ENCODE data around the gene RAB6A. TPM values are rescaled to one million over a fixed set of nuclear protein-coding genes. Genes with fewer than 3 reads are reported as not detected.

Gene RAB6A
- total RNA-seq, 1 experiment from 2014 or later = 142 TPM

GRCh38 chr11:73755670-73756069 is 5.2 kb downstream of the RAB6A start:
- Histone ChIP-seq H3K4me2 (no peak overlapping the region), H3K27ac (no peak overlapping the region), H3K27me3 (ENCODE audit: insufficient read depth, low read depth) (no peaks in the 10 kb centered on the region), H3K4me3 (no peak overlapping the region), H3K9me3 (ENCODE audit: insufficient read depth, low read depth) (no peaks in the 10 kb centered on the region), H3F3A (ENCODE audit: insufficient read depth, low read depth) (no peaks in the 10 kb centered on the region), H3K9me2 (ENCODE audit: insufficient read depth) (no peaks in the 10 kb centered on the region), H3K4me1 (replicated peaks; ENCODE audit: insufficient read depth) (peaks cover 21% of the 10 kb centered on the region), H3K36me3 (ENCODE audit: low read depth) (no peaks in the 10 kb centered on the region; the same call in 1 of the 2 replicates), H2AFZ (no peak overlapping the region), H4K20me1 (ENCODE audit: insufficient read depth) (peaks cover 57% of the 10 kb centered on the region), H3K79me2 (ENCODE audit: low read depth) (peaks cover 94% of the 10 kb centered on the region)
- CTCF ChIA-PET = interaction anchor here (0.6 to 0.7 kb wide), 2 partner anchors 130 to 405 kb away, joined by 3 to 5 read pairs; no protein-coding TSS in a partner anchor
- DNase-seq = no peak
- intact Hi-C loops (cut with micrococcal nuclease; ENCODE audit: unreplicated experiment) = no loop called here
- POLR2A ChIA-PET (ENCODE audit: unreplicated experiment) = interaction anchor here (0.7 kb wide), 1 partner anchor 262 kb away, joined by 8 read pairs; no protein-coding TSS in a partner anchor
- TF ChIP-seq CTCF (conservative IDR thresholded peaks at IDR 0.05) (no peak), EZH2 (IDR thresholded peaks at IDR 0.05; ENCODE audit: low read depth) (no peak)
- no TSS peak for BruUV-seq (replicated peaks)

GRCh38 chr11:73753938-73754337 is 6.9 kb downstream of the RAB6A start:
- no peak for TF ChIP-seq CTCF (conservative IDR thresholded peaks at IDR 0.05)
- no peak for TF ChIP-seq EZH2 (IDR thresholded peaks at IDR 0.05; ENCODE audit: low read depth)
- Histone ChIP-seq H3K9me3 (ENCODE audit: insufficient read depth, low read depth) (no peaks in the 10 kb centered on the region), H2AFZ (no peak overlapping the region), H4K20me1 (ENCODE audit: insufficient read depth) (peaks cover 65% of the 10 kb centered on the region), H3K9me2 (ENCODE audit: insufficient read depth) (no peaks in the 10 kb centered on the region), H3K4me2 (no peak overlapping the region), H3K79me2 (ENCODE audit: low read depth) (peaks cover 94% of the 10 kb centered on the region), H3F3A (ENCODE audit: insufficient read depth, low read depth) (no peaks in the 10 kb centered on the region), H3K4me1 (replicated peaks; ENCODE audit: insufficient read depth) (peaks cover 18% of the 10 kb centered on the region), H3K27me3 (ENCODE audit: insufficient read depth, low read depth) (no peaks in the 10 kb centered on the region), H3K4me3 (no peak overlapping the region), H3K27ac (no peak overlapping the region), H3K36me3 (ENCODE audit: low read depth) (no peaks in the 10 kb centered on the region; the same call in 1 of the 2 replicates)
- CTCF ChIA-PET = no interaction called here
- DNase-seq = no peak
- POLR2A ChIA-PET (ENCODE audit: unreplicated experiment) = interaction anchor here (0.7 kb wide), 1 partner anchor 50 kb away, joined by 5 read pairs; no protein-coding TSS in a partner anchor
- intact Hi-C loops (cut with micrococcal nuclease; ENCODE audit: unreplicated experiment) = no loop called here
- no TSS peak for BruUV-seq (replicated peaks)

DNA sequence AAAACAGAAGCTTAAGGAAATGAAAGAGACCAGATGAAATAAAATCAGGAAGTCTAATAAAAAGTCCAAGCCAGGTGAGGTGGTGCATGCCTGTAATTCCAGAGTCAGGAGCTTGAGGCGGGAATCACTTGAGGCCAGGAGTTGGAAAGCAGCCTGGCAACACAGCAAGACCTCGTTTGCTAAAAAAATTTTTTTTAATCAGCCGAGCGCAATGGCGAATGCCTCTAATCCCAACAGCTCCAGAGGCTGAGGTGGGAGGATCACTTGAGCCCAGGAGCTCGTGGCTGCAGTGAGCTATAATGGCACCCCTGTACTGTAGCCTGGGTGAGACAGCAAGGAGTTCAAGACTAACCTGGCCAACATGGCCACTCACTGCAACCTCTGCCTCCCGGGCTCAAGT is 8.0 kb downstream of the RAB6A start:
- peaks cover 65% of the 10 kb centered on the region for H4K20me1 ChIP-seq (ENCODE audit: insufficient read depth)
- CTCF ChIA-PET = interaction anchor here (0.7 kb wide), 1 partner anchor 91 kb away, joined by 8 read pairs; no protein-coding TSS in a partner anchor

More for the DNA sequence above, 8.0 kb downstream of the RAB6A start:
- no peaks in the 10 kb centered on the region for H3K9me3 ChIP-seq (ENCODE audit: insufficient read depth, low read depth)
- H2AFZ ChIP-seq = no peak overlapping the region
- no peaks in the 10 kb centered on the region; the same call in 1 of the 2 replicates for H3K36me3 ChIP-seq (ENCODE audit: low read depth)
- intact Hi-C loops (cut with micrococcal nuclease; ENCODE audit: unreplicated experiment) = no loop called here
- no TSS peak for BruUV-seq (replicated peaks)
- H3K79me2 ChIP-seq (ENCODE audit: low read depth) = peaks cover 94% of the 10 kb centered on the region
- TF ChIP-seq EZH2 (IDR thresholded peaks at IDR 0.05; ENCODE audit: low read depth) (no peak), CTCF (conservative IDR thresholded peaks at IDR 0.05) (no peak)
- no peak for DNase-seq
- H3F3A ChIP-seq (ENCODE audit: insufficient read depth, low read depth) = no peaks in the 10 kb centered on the region
- H3K4me1 ChIP-seq (replicated peaks; ENCODE audit: insufficient read depth) = peaks cover 8% of the 10 kb centered on the region; the same call in 1 of the 2 replicates
- no peak overlapping the region for H3K27ac ChIP-seq
- H3K4me2 ChIP-seq = no peak overlapping the region
- H3K4me3 ChIP-seq = no peak overlapping the region
- H3K27me3 ChIP-seq (ENCODE audit: insufficient read depth, low read depth) = no peaks in the 10 kb centered on the region
- POLR2A ChIA-PET (ENCODE audit: unreplicated experiment) = interaction anchor here (0.6 to 0.7 kb wide), 4 partner anchors 15 to 644 kb away, joined by 3 to 17 read pairs (median 12); partner anchors contain the start of gene PPME1
- H3K9me2 ChIP-seq (ENCODE audit: insufficient read depth) = no peaks in the 10 kb centered on the region
